ENCODE data around the gene CLK1.
"Not testable (repeated sequence)": the region's sequence is repeated elsewhere in the genome, so short reads cannot be mapped to it uniquely, and the experiment has no call there.

The CLK1 gene

DNA sequence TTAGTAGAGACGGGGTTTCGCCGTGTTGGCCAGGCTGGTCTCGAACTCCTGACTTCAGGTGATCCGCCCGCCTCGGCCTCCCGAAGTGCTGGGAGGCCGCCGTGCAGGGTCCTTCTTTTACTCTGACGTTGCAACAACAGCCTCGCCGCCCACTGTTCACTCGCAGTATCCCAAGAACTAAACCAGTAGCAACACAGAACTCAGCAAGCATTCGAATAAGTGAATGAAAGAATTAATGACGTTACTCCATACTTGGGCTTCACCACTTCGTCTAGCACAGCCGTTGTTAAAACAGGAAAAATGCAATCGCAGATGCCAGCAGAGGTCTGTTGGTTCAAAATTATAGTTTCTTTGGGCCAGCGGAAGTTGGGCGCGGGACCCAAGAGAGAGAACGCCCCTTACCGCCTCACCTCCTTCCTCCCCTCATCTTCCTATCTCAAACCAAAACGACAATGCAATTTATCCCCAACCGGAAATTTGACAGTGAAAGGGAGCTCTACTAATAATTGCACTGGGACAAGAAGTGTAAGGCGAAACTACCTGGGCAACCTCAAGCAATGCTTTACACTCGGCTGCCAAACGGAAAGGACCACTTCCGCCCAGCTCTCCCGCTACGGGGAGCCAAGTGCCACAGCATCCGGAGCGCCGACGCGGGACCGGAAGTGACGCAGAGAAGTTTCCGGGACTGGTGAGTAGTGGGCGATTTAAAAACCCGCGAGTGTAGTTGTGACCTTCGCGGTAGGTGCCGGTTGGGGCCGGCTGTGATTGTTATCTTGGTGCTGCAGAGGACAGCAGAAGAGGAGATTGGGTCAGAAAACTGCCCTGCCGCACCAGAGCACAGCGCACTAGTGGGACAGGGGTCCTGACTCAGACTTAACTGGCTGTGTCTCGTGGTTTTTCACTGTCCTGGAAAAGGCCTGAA lies 24.5 kb upstream of the CLK1 start, which contains the start of the genes NIF3L1 and PPIL3:
TSS of gene NIF3L1 (plus strand) at position 668 of the 922 bp plus-strand sequence. CDS start 2,573 bp downstream, outside the sequence.
TSS of gene PPIL3 (minus strand) at position 374 of the 922 bp plus-strand sequence. CDS start 1,462 bp downstream, outside the sequence.
- peak within 1 kb of the TSS; percentile 75 to 99 (median 82) for H3K4me3 ChIP-seq (ENCODE audit: control insufficient read depth in 1 of 7, extremely low read depth in 1 of 7, insufficient read depth in 4 of 7, low read depth in 2 of 7, low read length in 6 of 7)
- peak within 1 kb of the TSS; percentile 93 to 96 for H3K27ac ChIP-seq (ENCODE audit: insufficient read depth in 1 of 2, low read depth in 1 of 2, low read length in 2 of 2, poor library complexity in 1 of 2, severe bottlenecking in 2 of 2)
- peaks cover 10 to 26% (median 20%) of the 10 kb centered on the region in 4 experiments for H3K4me1 ChIP-seq (ENCODE audit: control extremely low read depth in 1 of 4, control insufficient read depth in 4 of 4, insufficient read depth in 4 of 4, low read length in 3 of 4)
- no peaks in the 10 kb centered on the region for H3K27me3 ChIP-seq (replicated peaks in 2 of 5; ENCODE audit: control insufficient read depth in 4 of 5, insufficient read depth in 5 of 5, low read length in 4 of 5)
- peak; percentile 99 for DNase-seq
- CTCF ChIA-PET = interaction anchor here (0.6 to 1.8 kb wide), 9 partner anchors 12 to 377 kb away, joined by 3 to 9 read pairs (median 3); partner anchors contain the start of genes CLK1, HYCC2 and NDUFB3
- 0% methylated on average over 32 of the region's 50 CpGs for whole genome bisulfite sequencing (ENCODE audit: insufficient coverage)
- POLR2A ChIA-PET = interaction anchor here (0.8 to 1.7 kb wide), 6 partner anchors 12 to 269 kb away, joined by 3 to 19 read pairs (median 4); partner anchors contain the start of gene CLK1
- H3K9me3 ChIP-seq (ENCODE audit: control extremely low read depth in 1 of 5, control insufficient read depth in 4 of 5, insufficient read depth in 2 of 5, low read depth in 1 of 5, low read length in 4 of 5) = no peaks in the 10 kb centered on the region
- peaks cover 10 to 22% (median 15%) of the 10 kb centered on the region in 4 experiments for H3K36me3 ChIP-seq (ENCODE audit: control insufficient read depth in 4 of 4, insufficient read depth in 4 of 4, low read length in 3 of 4)

DNA sequence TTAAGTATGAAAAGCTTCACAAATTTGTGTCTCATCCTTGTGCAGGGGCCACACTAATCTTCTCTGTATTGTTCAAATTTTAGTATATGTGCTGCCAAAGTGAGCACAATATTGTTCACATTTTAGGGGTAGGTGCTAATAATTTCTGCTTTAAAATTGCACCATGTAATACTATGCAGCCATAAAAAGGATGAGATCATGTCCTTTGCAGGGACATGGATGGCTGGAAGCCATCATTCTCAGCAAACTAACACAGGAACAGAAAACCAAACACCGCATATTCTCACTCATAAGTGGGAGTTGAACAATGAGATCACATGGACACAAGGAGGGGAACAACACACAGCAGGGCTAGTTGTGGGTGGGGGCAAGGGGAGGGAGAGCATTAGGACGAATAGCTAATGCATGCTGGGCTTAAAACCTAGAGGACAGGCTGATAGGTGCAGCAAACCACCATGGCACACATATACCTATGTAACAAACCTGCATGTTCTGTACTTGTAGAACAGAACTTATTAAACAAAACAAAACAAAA lies 17.3 kb upstream of the CLK1 start:
- H3K36me3 ChIP-seq (ENCODE audit: control insufficient read depth in 4 of 4, insufficient read depth in 4 of 4, low read length in 3 of 4) = peaks cover 8 to 77% (median 33%) of the 10 kb centered on the region in 4 experiments
- not testable (repeated sequence) for DNase-seq; H3K27ac ChIP-seq (ENCODE audit: insufficient read depth in 1 of 2, low read depth in 1 of 2, low read length in 2 of 2, poor library complexity in 1 of 2, severe bottlenecking in 2 of 2)

DNA sequence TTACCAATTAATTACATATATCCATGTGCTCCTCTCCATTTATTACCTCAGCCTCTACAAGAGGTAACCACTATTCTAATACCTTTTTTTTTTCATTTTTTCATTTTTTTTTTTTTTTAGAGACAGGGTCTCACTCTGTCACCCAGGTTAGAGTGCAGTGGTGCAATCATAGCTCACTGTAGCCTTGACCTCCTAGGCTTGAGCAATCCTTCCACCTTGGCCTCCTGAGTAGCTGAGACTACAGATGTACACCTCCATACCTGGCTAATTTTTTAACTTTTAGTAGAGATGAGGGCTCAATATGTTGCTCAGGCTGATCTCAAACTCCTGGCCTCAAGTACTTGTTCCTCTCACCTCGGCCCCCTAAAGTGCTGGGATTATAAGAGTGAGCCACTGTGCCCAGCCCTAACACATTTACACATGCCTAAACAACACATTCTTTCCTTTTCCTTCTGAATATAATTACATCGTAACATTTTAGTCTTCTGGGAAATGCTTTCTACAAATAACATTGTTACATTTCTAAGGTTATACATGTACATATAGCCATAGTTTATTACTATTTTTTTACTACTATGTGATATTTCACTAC lies 13.9 kb upstream of the CLK1 start:
- ChIA-PET POLR2A (interaction anchor here (0.6 to 1.0 kb wide), 2 partner anchors 9 to 14 kb away, joined by 3 read pairs; partner anchors contain the start of gene CLK1), CTCF (interaction anchor here (0.6 to 1.2 kb wide), 2 partner anchors 9 to 14 kb away, joined by 3 to 7 read pairs; no protein-coding TSS in a partner anchor)
- peaks cover 14 to 84% (median 33%) of the 10 kb centered on the region in 4 experiments for H3K36me3 ChIP-seq (ENCODE audit: control insufficient read depth in 4 of 4, insufficient read depth in 4 of 4, low read length in 3 of 4)

More for the DNA sequence above, 17.3 kb upstream of the CLK1 start:
- H3K4me1 ChIP-seq (ENCODE audit: control extremely low read depth in 1 of 4, control insufficient read depth in 4 of 4, insufficient read depth in 4 of 4, low read length in 3 of 4); H3K4me3 ChIP-seq (ENCODE audit: control insufficient read depth in 1 of 7, extremely low read depth in 1 of 7, insufficient read depth in 4 of 7, low read depth in 2 of 7, low read length in 6 of 7); H3K9me3 ChIP-seq (ENCODE audit: control extremely low read depth in 1 of 5, control insufficient read depth in 4 of 5, insufficient read depth in 2 of 5, low read depth in 1 of 5, low read length in 4 of 5); POLR2A ChIA-PET; H3K27me3 ChIP-seq (replicated peaks in 2 of 5; ENCODE audit: control insufficient read depth in 4 of 5, insufficient read depth in 5 of 5, low read length in 4 of 5): not testable (repeated sequence)
- CTCF ChIA-PET = interaction anchor here (0.6 kb wide), 1 partner anchor 15 kb away, joined by 3 read pairs; no protein-coding TSS in a partner anchor
- 100% methylated on average over 1 of the region's 2 CpGs for WGBS (ENCODE audit: insufficient coverage)

DNA sequence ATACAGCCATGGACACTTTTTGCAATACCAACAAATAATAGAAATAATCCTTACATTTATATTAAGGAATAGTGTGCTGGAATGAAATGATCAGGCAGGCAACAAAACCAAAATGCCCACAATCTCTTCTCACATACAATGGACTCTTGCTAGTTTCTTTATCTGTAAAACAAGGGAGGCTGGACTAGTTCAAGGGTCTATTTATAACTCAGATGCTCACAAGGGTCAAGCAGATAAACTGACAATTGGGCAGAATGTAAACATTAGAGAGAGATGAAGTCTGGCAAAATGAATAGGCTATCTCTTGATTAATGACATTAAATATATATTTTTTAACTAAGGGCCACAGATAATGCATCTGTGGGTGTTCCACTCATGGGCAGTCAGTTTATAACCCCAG lies 13.0 kb upstream of the CLK1 start:
- no peak for DNase-seq
- peaks cover 18 to 81% (median 35%) of the 10 kb centered on the region in 4 experiments for H3K36me3 ChIP-seq (ENCODE audit: control insufficient read depth in 4 of 4, insufficient read depth in 4 of 4, low read length in 3 of 4)
- no peak overlapping the region for H3K4me3 ChIP-seq (ENCODE audit: control insufficient read depth in 1 of 7, extremely low read depth in 1 of 7, insufficient read depth in 4 of 7, low read depth in 2 of 7, low read length in 6 of 7)
- H3K9me3 ChIP-seq (ENCODE audit: control extremely low read depth in 1 of 5, control insufficient read depth in 4 of 5, insufficient read depth in 2 of 5, low read depth in 1 of 5, low read length in 4 of 5) = no peaks in the 10 kb centered on the region
- ChIA-PET POLR2A (interaction anchor here (0.6 to 1.0 kb wide), 2 partner anchors 10 to 13 kb away, joined by 3 read pairs; partner anchors contain the start of gene CLK1), CTCF (interaction anchor here (1.2 to 1.8 kb wide), 2 partner anchors 8 to 10 kb away, joined by 6 to 7 read pairs; no protein-coding TSS in a partner anchor)
- H3K4me1 ChIP-seq (ENCODE audit: control extremely low read depth in 1 of 4, control insufficient read depth in 4 of 4, insufficient read depth in 4 of 4, low read length in 3 of 4) = no peaks in the 10 kb centered on the region
- H3K27ac ChIP-seq (ENCODE audit: insufficient read depth in 1 of 2, low read depth in 1 of 2, low read length in 2 of 2, poor library complexity in 1 of 2, severe bottlenecking in 2 of 2) = no peak overlapping the region
- H3K27me3 ChIP-seq (replicated peaks in 2 of 5; ENCODE audit: control insufficient read depth in 4 of 5, insufficient read depth in 5 of 5, low read length in 4 of 5) = no peaks in the 10 kb centered on the region

More for the DNA sequence above, 13.9 kb upstream of the CLK1 start:
- Histone ChIP-seq H3K4me1 (ENCODE audit: control extremely low read depth in 1 of 4, control insufficient read depth in 4 of 4, insufficient read depth in 4 of 4, low read length in 3 of 4) (no peaks in the 10 kb centered on the region), H3K27me3 (replicated peaks in 2 of 5; ENCODE audit: control insufficient read depth in 4 of 5, insufficient read depth in 5 of 5, low read length in 4 of 5) (no peaks in the 10 kb centered on the region), H3K27ac (ENCODE audit: insufficient read depth in 1 of 2, low read depth in 1 of 2, low read length in 2 of 2, poor library complexity in 1 of 2, severe bottlenecking in 2 of 2) (no peak overlapping the region), H3K4me3 (ENCODE audit: control insufficient read depth in 1 of 7, extremely low read depth in 1 of 7, insufficient read depth in 4 of 7, low read depth in 2 of 7, low read length in 6 of 7) (no peak overlapping the region), H3K9me3 (ENCODE audit: control extremely low read depth in 1 of 5, control insufficient read depth in 4 of 5, insufficient read depth in 2 of 5, low read depth in 1 of 5, low read length in 4 of 5) (no peaks in the 10 kb centered on the region)
- WGBS (ENCODE audit: insufficient coverage) = no CpG with 5 or more reads among the region's 2 CpGs
- DNase-seq = no peak

DNA sequence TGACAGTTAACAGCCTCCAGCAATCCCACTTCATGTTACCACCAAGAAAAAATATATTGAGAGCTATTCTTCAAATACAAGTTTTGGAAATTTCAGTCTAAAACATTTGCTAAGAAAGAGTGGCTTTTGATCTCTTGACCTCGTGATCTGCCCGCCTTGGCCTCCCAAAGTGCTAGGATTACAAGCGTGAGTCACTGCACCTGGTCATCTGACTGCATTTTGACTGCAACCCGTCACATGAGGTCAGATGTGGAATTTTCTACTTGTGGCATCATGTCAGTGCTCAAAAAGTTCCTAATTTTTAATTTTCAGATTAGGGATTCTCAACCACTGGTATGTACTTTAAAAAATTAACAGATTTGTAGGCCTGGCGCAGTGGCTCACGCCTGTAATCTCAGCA lies 9.1 kb upstream of the CLK1 start:
- Histone ChIP-seq H3K4me3 (ENCODE audit: control insufficient read depth in 1 of 7, extremely low read depth in 1 of 7, insufficient read depth in 4 of 7, low read depth in 2 of 7, low read length in 6 of 7) (no peak overlapping the region), H3K27me3 (replicated peaks in 2 of 5; ENCODE audit: control insufficient read depth in 4 of 5, insufficient read depth in 5 of 5, low read length in 4 of 5) (no peaks in the 10 kb centered on the region), H3K27ac (ENCODE audit: insufficient read depth in 1 of 2, low read depth in 1 of 2, low read length in 2 of 2, poor library complexity in 1 of 2, severe bottlenecking in 2 of 2) (no peak overlapping the region), H3K4me1 (ENCODE audit: control extremely low read depth in 1 of 4, control insufficient read depth in 4 of 4, insufficient read depth in 4 of 4, low read length in 3 of 4) (peaks cover 0 to 9% (median 0%) of the 10 kb centered on the region in 4 experiments), H3K36me3 (ENCODE audit: control insufficient read depth in 4 of 4, insufficient read depth in 4 of 4, low read length in 3 of 4) (peaks cover 15 to 47% (median 28%) of the 10 kb centered on the region in 4 experiments), H3K9me3 (ENCODE audit: control extremely low read depth in 1 of 5, control insufficient read depth in 4 of 5, insufficient read depth in 2 of 5, low read depth in 1 of 5, low read length in 4 of 5) (no peaks in the 10 kb centered on the region)
- 94% methylated on average over 4 of the region's 6 CpGs for WGBS (ENCODE audit: insufficient coverage)
- no peak for DNase-seq
- CTCF ChIA-PET = no interaction called here
- POLR2A ChIA-PET = no interaction called here

DNA sequence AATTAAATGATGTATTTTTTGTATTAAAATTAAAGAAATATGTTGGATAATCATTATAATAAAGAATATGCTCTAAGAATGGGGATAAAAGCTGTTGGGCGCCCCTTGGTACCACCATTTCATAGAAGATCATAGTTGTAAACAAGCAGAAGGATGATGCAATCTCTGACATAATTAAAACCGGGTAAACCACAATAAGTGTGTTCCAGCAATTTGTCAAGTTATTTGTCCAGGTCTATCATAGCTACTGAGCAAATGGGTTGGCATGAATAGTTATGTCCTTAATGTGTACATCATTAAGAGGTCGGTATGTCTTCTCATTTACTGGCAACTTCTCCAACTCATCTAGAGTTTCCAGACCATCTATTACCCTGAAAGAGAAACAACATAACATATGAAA lies 6.7 kb upstream of the CLK1 start:
- H3K36me3 ChIP-seq (ENCODE audit: control insufficient read depth in 4 of 4, insufficient read depth in 4 of 4, low read length in 3 of 4) = peaks cover 13 to 29% (median 19%) of the 10 kb centered on the region in 4 experiments
- ChIA-PET POLR2A (interaction anchor here (0.7 kb wide), 1 partner anchor 18 kb away, joined by 3 read pairs; the partner anchor contains the start of gene NIF3L1), CTCF (interaction anchor here (0.7 to 2.1 kb wide), 3 partner anchors 9 to 35 kb away, joined by 4 to 5 read pairs (median 4); no protein-coding TSS in a partner anchor)
- no peak overlapping the region for H3K27ac ChIP-seq (ENCODE audit: insufficient read depth in 1 of 2, low read depth in 1 of 2, low read length in 2 of 2, poor library complexity in 1 of 2, severe bottlenecking in 2 of 2)
- H3K4me1 ChIP-seq (ENCODE audit: control extremely low read depth in 1 of 4, control insufficient read depth in 4 of 4, insufficient read depth in 4 of 4, low read length in 3 of 4) = peaks cover 4 to 20% (median 10%) of the 10 kb centered on the region in 4 experiments
- H3K9me3 ChIP-seq (ENCODE audit: control extremely low read depth in 1 of 5, control insufficient read depth in 4 of 5, insufficient read depth in 2 of 5, low read depth in 1 of 5, low read length in 4 of 5) = no peaks in the 10 kb centered on the region
- no peaks in the 10 kb centered on the region for H3K27me3 ChIP-seq (replicated peaks in 2 of 5; ENCODE audit: control insufficient read depth in 4 of 5, insufficient read depth in 5 of 5, low read length in 4 of 5)
- DNase-seq = no peak
- 63% methylated on average over 1 of the region's 3 CpGs for WGBS (ENCODE audit: insufficient coverage)
- no peak overlapping the region for H3K4me3 ChIP-seq (ENCODE audit: control insufficient read depth in 1 of 7, extremely low read depth in 1 of 7, insufficient read depth in 4 of 7, low read depth in 2 of 7, low read length in 6 of 7)

Measured in common myeloid progenitor, CD34-positive (primary cell).